HepG2 (cell line): ENCODE measurements around the gene PHACTR1. TPM values are rescaled to one million over a fixed set of nuclear protein-coding genes. Genes with fewer than 3 reads are reported as not detected.
A peak's percentile ranks its signal among the peaks of the same experiment; 100 is the strongest.

Source experiments
- GRHL1 ChIP-seq: sonication (generic); formaldehyde crosslinking; conservative IDR thresholded peaks from 2 replicates; pipeline ENCODE4 v1.8.0; 2022; ENCODE audit warnings: missing genetic modification reagents
- KDM5A ChIP-seq: fragments of 200-600 bp; sonication (generic); IDR thresholded peaks from 2 replicates; pipeline ENCODE4 v1.7.0; 2018; ENCODE audit warnings: antibody characterized with exemption, mild to moderate bottlenecking, low read length, borderline replicate concordance
- LRRFIP1 ChIP-seq: sonication (generic); formaldehyde crosslinking; conservative IDR thresholded peaks from 2 replicates; pipeline ENCODE4 v1.4.0; 2020; ENCODE audit warnings: missing genetic modification reagents
- NCOA1 ChIP-seq: sonication (generic); formaldehyde crosslinking; IDR thresholded peaks from 2 replicates; pipeline ENCODE4 v1.9.0; 2021; ENCODE audit warnings: missing genetic modification reagents
- PRDM15 ChIP-seq: sonication (generic); formaldehyde crosslinking; IDR thresholded peaks from 2 replicates; pipeline ENCODE4 v1.4.0; 2020; ENCODE audit warnings: missing genetic modification reagents
- ZEB1 ChIP-seq: IDR thresholded peaks from 2 replicates; pipeline ENCODE4 v1.6.1; 2012; ENCODE audit warnings: mild to moderate bottlenecking, low read depth, inconsistent platforms; ENCODE audit not compliant: insufficient replicate concordance
- ZFAT ChIP-seq: sonication (generic); formaldehyde crosslinking; conservative IDR thresholded peaks from 2 replicates; pipeline ENCODE4 v1.8.1; 2023; ENCODE audit warnings: missing genetic modification reagents, inconsistent platforms
- ZFP1 ChIP-seq: IDR thresholded peaks from 2 replicates; pipeline ENCODE4 v1.6.1; 2016
- ZNF18 ChIP-seq: sonication (generic); formaldehyde crosslinking; IDR thresholded peaks from 2 replicates; pipeline ENCODE4 v1.8.0; 2022; ENCODE audit warnings: mild to moderate bottlenecking, missing genetic modification reagents; ENCODE audit not compliant: insufficient replicate concordance
- ZNF672 ChIP-seq: sonication (generic); formaldehyde crosslinking; IDR thresholded peaks from 2 replicates; pipeline ENCODE4 v1.8.1; 2022; ENCODE audit warnings: missing genetic modification reagents
- ZNF687 ChIP-seq: sonication (generic); formaldehyde crosslinking; IDR thresholded peaks from 2 replicates; pipeline ENCODE4 v1.5.1; 2020; ENCODE audit warnings: mild to moderate bottlenecking, missing genetic modification reagents, moderate library complexity
- polyA plus RNA-seq, 8 experiments: library from polyadenylated mRNA; depleted of rRNA in 3 of 8; stranded (reverse) in 7 of 8; unstranded in 1 of 8; fragments of >200 nt; fragmentation: Illumina TruSeq in 4 of 8; extraction: Trizol in 4 of 8; gene quantifications; 2 replicates each; pipeline versions ENCODE4 v1.2.1 to v1.2.3, GENCODE V29; 2011 to 2016; ENCODE audit warnings: low read depth in 4 of 8, missing spikeins in 1 of 8, mixed read lengths in 1 of 8; ENCODE audit not compliant: insufficient read depth in 1 of 8
- total RNA-seq, 5 experiments: library from RNA; depleted of rRNA; stranded (reverse); fragments of >200 nt; fragmentation: Illumina TruSeq; extraction: Trizol; gene quantifications; 2 replicates each; pipeline ENCODE4 v1.2.3, GENCODE V29; 2016; ENCODE audit warnings: low read depth in 1 of 5

PHACTR1 gene
- total and polyA plus RNA-seq, 2 of the 13 experiments (the other 11 are each of a cell fraction or from before 2014, with no cell fraction given) = 0.09 TPM; not detected in 1

- TF ChIP-seq NCOA1 (CRISPR knock-in tag) (no peak), PRDM15 (no peak), KDM5A (no peak), GRHL1 (CRISPR knock-in tag) (no peak), ZNF672 (no peak), ZFP1 (CRISPR knock-in tag) (no peak), ZFAT (no peak), ZNF687 (CRISPR knock-in tag) (peak; percentile 67), ZEB1 (no peak), LRRFIP1 (CRISPR knock-in tag) (no peak), ZNF18 (CRISPR knock-in tag) (no peak)
These were observed 572.4 kb downstream of the PHACTR1 start (continued) for GRCh38 chr6:13288969-13289391.
